ENCODE measurements around the gene JPH3.
"Not testable (repeated sequence)": the region's sequence is repeated elsewhere in the genome, so short reads cannot be mapped to it uniquely, and the experiment has no call there.

Gene JPH3

GRCh38 chr16:87724490-87725291 is 122.4 kb downstream of the JPH3 start:
- no peak overlapping the region for H3K4me3 Mint-ChIP-seq
- no peak overlapping the region for H3K27ac Mint-ChIP-seq
- H3K4me1 Mint-ChIP-seq: peaks cover 34% of the 10 kb centered on the region
- peaks cover 72% of the 10 kb centered on the region for H3K36me3 Mint-ChIP-seq (ENCODE audit: low read depth)
- no peaks in the 10 kb centered on the region for H3K9me3 Mint-ChIP-seq
- no peak for TF ChIP-seq CTCF (IDR thresholded peaks at IDR 0.05; ENCODE audit: unreplicated experiment in 3 of 3)
- peaks cover 11% of the 10 kb centered on the region for H3K27me3 Mint-ChIP-seq (ENCODE audit: low read depth)

GRCh38 chr16:87725596-87726235 is 123.4 kb downstream of the JPH3 start:
- Mint-ChIP-seq H3K9me3 (no peaks in the 10 kb centered on the region), H3K4me3 (no peak overlapping the region), H3K27me3 (ENCODE audit: low read depth) (peaks cover 11% of the 10 kb centered on the region), H3K4me1 (peaks cover 34% of the 10 kb centered on the region), H3K36me3 (ENCODE audit: low read depth) (peaks cover 70% of the 10 kb centered on the region), H3K27ac (no peak overlapping the region)
- no peak for TF ChIP-seq CTCF (IDR thresholded peaks at IDR 0.05; ENCODE audit: unreplicated experiment in 3 of 3)

- peaks cover 34% of the 10 kb centered on the region for H3K4me1 Mint-ChIP-seq
Observed at GRCh38 chr16:87726577-87726976, 124.3 kb downstream of the JPH3 start.

GRCh38 chr16:87727346-87727745 is 125.0 kb downstream of the JPH3 start:
- H3K27me3 Mint-ChIP-seq (ENCODE audit: low read depth): peaks cover 11% of the 10 kb centered on the region
- H3K4me3 Mint-ChIP-seq: no peak overlapping the region
- H3K36me3 Mint-ChIP-seq (ENCODE audit: low read depth): peaks cover 69% of the 10 kb centered on the region
- H3K9me3 Mint-ChIP-seq: no peaks in the 10 kb centered on the region
- H3K27ac Mint-ChIP-seq: no peak overlapping the region
- no peak for TF ChIP-seq CTCF (IDR thresholded peaks at IDR 0.05; ENCODE audit: unreplicated experiment in 3 of 3)
- H3K4me1 Mint-ChIP-seq: peaks cover 26% of the 10 kb centered on the region

More at GRCh38 chr16:87726577-87726976, 124.3 kb downstream of the JPH3 start:
- H3K27me3 Mint-ChIP-seq (ENCODE audit: low read depth): peaks cover 11% of the 10 kb centered on the region
- peaks cover 73% of the 10 kb centered on the region for H3K36me3 Mint-ChIP-seq (ENCODE audit: low read depth)
- H3K27ac Mint-ChIP-seq, H3K9me3 Mint-ChIP-seq, H3K4me3 Mint-ChIP-seq: not testable (repeated sequence)

GRCh38 chr16:87728026-87728425 is 125.7 kb downstream of the JPH3 start:
- Mint-ChIP-seq H3K27ac (no peak overlapping the region), H3K4me1 (peaks cover 21% of the 10 kb centered on the region), H3K9me3 (no peaks in the 10 kb centered on the region), H3K27me3 (ENCODE audit: low read depth) (peaks cover 8% of the 10 kb centered on the region), H3K36me3 (ENCODE audit: low read depth) (peaks cover 67% of the 10 kb centered on the region), H3K4me3 (no peak overlapping the region)
- TF ChIP-seq CTCF (IDR thresholded peaks at IDR 0.05; ENCODE audit: unreplicated experiment in 3 of 3): no peak

- no peak overlapping the region for H3K4me3 Mint-ChIP-seq
- H3K9me3 Mint-ChIP-seq: no peaks in the 10 kb centered on the region
- H3K4me1 Mint-ChIP-seq: peaks cover 11% of the 10 kb centered on the region
- H3K27me3 Mint-ChIP-seq (ENCODE audit: low read depth): peaks cover 4% of the 10 kb centered on the region
- no peak overlapping the region for H3K27ac Mint-ChIP-seq
- peaks cover 57% of the 10 kb centered on the region for H3K36me3 Mint-ChIP-seq (ENCODE audit: low read depth)
- no peak for TF ChIP-seq CTCF (IDR thresholded peaks at IDR 0.05; ENCODE audit: unreplicated experiment in 3 of 3)
Observed at GRCh38 chr16:87729266-87729954, 127.1 kb downstream of the JPH3 start.
